H1 (cell line): Measurements from ENCODE around the gene ASIC1. TPM values are rescaled to one million over a fixed set of nuclear protein-coding genes. Genes with fewer than 3 reads are reported as not detected.

Experiments
- CTCF ChIA-PET: fragments of 300-600 bp; sonication (Branson Sonifier 250); formaldehyde crosslinking; loops from one replicate; lab custom pipeline; 2021; ENCODE audit not compliant: partially characterized antibody; lab: Charles Lee
- POLR2A ChIA-PET: fragments of 300-600 bp; sonication (Branson Sonifier 250); formaldehyde crosslinking; loops from one replicate; lab custom pipeline; 2021; ENCODE audit warnings: inconsistent platforms; ENCODE audit not compliant: partially characterized antibody; lab: Charles Lee
- DNase-seq, 2 experiments: peaks; one replicate each; pipeline versions ENCODE4 v3.0.0 to v3.0.0-alpha.2; 2010 to 2022; ENCODE audit warnings: low spot score in 2 of 2, low read depth in 1 of 2, mixed read lengths in 1 of 2
- FAIRE-seq: peaks from 2 replicates; lab custom pipeline; 2011; peaks lifted over from hg19 to GRCh38; lab: Jason Lieb, UNC
- H2AFZ ChIP-seq: 2 replicates; pipeline ENCODE4 v1.8.1; 2012; ENCODE audit warnings: low read length, inconsistent platforms
- H2AK5ac ChIP-seq: 2 replicates; pipeline ENCODE4 v1.6.1; 2013; ENCODE audit warnings: low read depth, low read length
- H2BK120ac ChIP-seq: replicated peaks from 2 replicates; pipeline ENCODE3; 2013; ENCODE audit warnings: low read depth, low read length, inconsistent platforms
- H2BK12ac ChIP-seq: 2 replicates; pipeline ENCODE4 v1.6.1; 2013; ENCODE audit warnings: low read depth, low read length
- H2BK15ac ChIP-seq: 2 replicates; pipeline ENCODE4 v1.6.1; 2013; ENCODE audit warnings: low read length
- H2BK20ac ChIP-seq: 2 replicates; pipeline ENCODE4 v1.6.1; 2013; ENCODE audit warnings: low read length
- H2BK5ac ChIP-seq: 2 replicates; pipeline ENCODE4 v1.6.1; 2013; ENCODE audit warnings: low read depth, low read length
- H3K14ac ChIP-seq: 2 replicates; pipeline ENCODE4 v1.6.1; 2013; ENCODE audit warnings: inconsistent platforms; ENCODE audit not compliant: insufficient read length
- H3K18ac ChIP-seq: 2 replicates; pipeline ENCODE4 v1.6.1; 2013; ENCODE audit warnings: low read length; ENCODE audit errors: extremely low read depth
- H3K23ac ChIP-seq: 2 replicates; pipeline ENCODE4 v1.6.1; 2013; ENCODE audit warnings: inconsistent platforms; ENCODE audit not compliant: insufficient read length
- H3K23me2 ChIP-seq: 2 replicates; pipeline ENCODE4 v1.6.1; 2013; ENCODE audit warnings: low read depth, low read length
- H3K27ac ChIP-seq: 2 replicates; pipeline ENCODE4 v1.6.1; 2011; ENCODE audit warnings: low read depth, low read length, inconsistent platforms
- H3K27me3 ChIP-seq, 4 experiments: replicated peaks in 1 of 4; 1 replicate in 1 of 4; 2 replicates in 3 of 4; pipeline versions ENCODE4 v1.6.1 to v1.8.1; 2011 to 2013; ENCODE audit warnings: low read length in 3 of 4, mild to moderate bottlenecking in 3 of 4, inconsistent platforms in 2 of 4, mixed read lengths in 2 of 4, moderate library complexity in 1 of 4; ENCODE audit not compliant: control insufficient read depth in 3 of 4, insufficient read depth in 3 of 4; ENCODE audit errors: extremely low read depth in 1 of 4
- H3K36me3 ChIP-seq, 4 experiments: 2 replicates each; pipeline versions ENCODE4 v1.6.1 to v1.8.1; 2011 to 2013; ENCODE audit warnings: mild to moderate bottlenecking in 4 of 4, low read length in 3 of 4, moderate library complexity in 2 of 4, control low read depth in 1 of 4, inconsistent platforms in 1 of 4; ENCODE audit not compliant: insufficient read depth in 4 of 4, control insufficient read depth in 2 of 4
- H3K4ac ChIP-seq: replicated peaks from 2 replicates; pipeline ENCODE3; 2013; ENCODE audit warnings: low read length, low read depth, mixed read lengths, inconsistent platforms; ENCODE audit not compliant: insufficient read length
- H3K4me1 ChIP-seq, 4 experiments: replicated peaks in 1 of 4; 1 replicate in 1 of 4; 2 replicates in 3 of 4; pipeline versions ENCODE4 v1.6.1 to v1.8.1; 2011 to 2013; ENCODE audit warnings: low read length in 3 of 4, inconsistent platforms in 2 of 4, mixed read lengths in 1 of 4; ENCODE audit not compliant: insufficient read depth in 4 of 4, control insufficient read depth in 3 of 4
- H3K4me2 ChIP-seq, 2 experiments: 2 replicates each; pipeline versions ENCODE4 v1.6.1 to v1.8.1; 2011 to 2013; ENCODE audit warnings: low read depth in 2 of 2, low read length in 2 of 2, control low read depth in 1 of 2, inconsistent platforms in 1 of 2, mild to moderate bottlenecking in 1 of 2; ENCODE audit not compliant: insufficient read depth in 1 of 2
- H3K4me3 ChIP-seq, 4 experiments: fragments of 200-600, 300-600 bp in 1 of 4; sonication (generic), shearing (Covaris generic), sonication (Bioruptor Twin) in 1 of 4; 2 replicates each; pipeline versions ENCODE4 v1.5.1 to v1.8.1; 2011 to 2016; ENCODE audit warnings: low read length in 4 of 4, low read depth in 3 of 4, control low read depth in 2 of 4, inconsistent platforms in 2 of 4, mild to moderate bottlenecking in 2 of 4, mixed read lengths in 1 of 4, moderate library complexity in 1 of 4; ENCODE audit not compliant: insufficient read depth in 2 of 4; ENCODE audit errors: extremely low read depth in 1 of 4
- H3K56ac ChIP-seq: replicated peaks from 2 replicates; pipeline ENCODE3; 2013; ENCODE audit warnings: low read depth, mild to moderate bottlenecking, mixed read lengths, low read length, inconsistent platforms; ENCODE audit not compliant: insufficient read length
- H3K79me1 ChIP-seq: 2 replicates; pipeline ENCODE4 v1.6.1; 2013; ENCODE audit warnings: low read depth, low read length, control low read depth
- H3K79me2 ChIP-seq, 2 experiments: 2 replicates each; pipeline versions ENCODE4 v1.6.1 to v1.8.1; 2012 to 2013; ENCODE audit warnings: low read length in 2 of 2, mild to moderate bottlenecking in 2 of 2, inconsistent platforms in 1 of 2; ENCODE audit not compliant: insufficient read depth in 2 of 2, control insufficient read depth in 1 of 2
- H3K9ac ChIP-seq, 4 experiments: replicated peaks in 1 of 4; 1 replicate in 1 of 4; 2 replicates in 3 of 4; pipeline versions ENCODE4 v1.6.1 to v1.8.1; 2011 to 2013; ENCODE audit warnings: low read depth in 3 of 4, low read length in 3 of 4, control low read depth in 2 of 4, mild to moderate bottlenecking in 2 of 4, moderate library complexity in 2 of 4, inconsistent platforms in 1 of 4; ENCODE audit errors: extremely low read depth in 1 of 4
- H3K9me3 ChIP-seq, 2 experiments: 2 replicates each; pipeline versions ENCODE4 v1.6.1 to v1.8.1; 2012 to 2013; ENCODE audit warnings: mild to moderate bottlenecking in 2 of 2, moderate library complexity in 2 of 2, control low read depth in 1 of 2, inconsistent platforms in 1 of 2, low read depth in 1 of 2, low read length in 1 of 2, mixed read lengths in 1 of 2; ENCODE audit not compliant: insufficient read depth in 2 of 2
- H4K20me1 ChIP-seq, 2 experiments: replicated peaks in 1 of 2; 2 replicates each; pipeline versions ENCODE3 to v1.8.1; 2011 to 2013; ENCODE audit warnings: inconsistent platforms in 2 of 2, low read length in 2 of 2, mild to moderate bottlenecking in 1 of 2; ENCODE audit not compliant: insufficient read depth in 2 of 2, control insufficient read depth in 1 of 2
- H4K5ac ChIP-seq: 2 replicates; pipeline ENCODE4 v1.6.1; 2013; ENCODE audit warnings: low read length, low read depth, mixed read lengths, inconsistent platforms; ENCODE audit not compliant: insufficient read length
- H4K8ac ChIP-seq: 2 replicates; pipeline ENCODE4 v1.8.0; 2013; ENCODE audit warnings: mild to moderate bottlenecking, moderate library complexity, low read length, inconsistent platforms; ENCODE audit not compliant: insufficient read depth; ENCODE audit errors: extremely low read depth
- H4K91ac ChIP-seq: replicated peaks from 2 replicates; pipeline ENCODE3; 2013; ENCODE audit warnings: low read length, mixed read lengths, inconsistent platforms; ENCODE audit not compliant: insufficient read length
- CBX8 ChIP-seq: fragments of 300-800, 300-1000 bp; sonication (generic); IDR thresholded peaks from 2 replicates; pipeline ENCODE4 v1.7.1; 2016; ENCODE audit warnings: low read depth, low read length, borderline replicate concordance
- EGR1 ChIP-seq: IDR thresholded peaks from 2 replicates; pipeline ENCODE4 v1.6.1; 2011; ENCODE audit warnings: low read depth, low read length, borderline replicate concordance
- KDM4A ChIP-seq: IDR thresholded peaks from one replicate; pipeline ENCODE4 v1.7.1; 2012; ENCODE audit warnings: low read depth, mild to moderate bottlenecking, moderate library complexity, low read length, inconsistent platforms; ENCODE audit not compliant: severe bottlenecking
- RAD21 ChIP-seq, 2 experiments: IDR thresholded peaks in 1 of 2; conservative IDR thresholded peaks in 1 of 2; 2 replicates each; pipeline ENCODE4 v1.6.1; 2011; ENCODE audit warnings: low read depth in 2 of 2, low read length in 2 of 2, improper control_type of control experiment in 1 of 2, inconsistent platforms in 1 of 2, mild to moderate bottlenecking in 1 of 2, moderate library complexity in 1 of 2
- YY1 ChIP-seq: IDR thresholded peaks from 2 replicates; pipeline ENCODE4 v1.6.1; 2011; ENCODE audit warnings: low read depth, mild to moderate bottlenecking, low read length
- WGBS, 2 experiments: shearing (Covaris generic) in 1 of 2; methylation state at CpG; one replicate each; pipeline versions ENCODE4 v1.1.6 to v1.1.7; 2013 to 2015; ENCODE audit warnings: low lambda C conversion rate in 2 of 2, mixed read lengths in 2 of 2, inconsistent platforms in 1 of 2, low coverage in 1 of 2, missing lambda C conversion rate in 1 of 2; ENCODE audit not compliant: insufficient replicate concordance in 2 of 2, insufficient coverage in 1 of 2, insufficient read length in 1 of 2; ENCODE audit errors: extremely low coverage in 1 of 2, missing lambda C conversion rate in 1 of 2; 5-methylcytosine and 5-hydroxymethylcytosine counted together
- polyA plus RNA-seq, 7 experiments: library from polyadenylated mRNA; depleted of rRNA in 3 of 7; stranded (reverse) in 5 of 7; unstranded in 2 of 7; fragments of >200 nt in 5 of 7; fragments of 200-250 nt in 2 of 7; gene quantifications; 1 replicate in 5 of 7; 2 replicates in 1 of 7; 4 replicates in 1 of 7; pipeline versions ENCODE4 v1.2.1 to v1.2.3, GENCODE V29; 2011 to 2013; ENCODE audit warnings: missing spikeins in 2 of 7, mixed read lengths in 2 of 7
- total RNA-seq: library from RNA; stranded (reverse); fragmentation: NEBNext Ultra II Directional; extraction: Animal tissue kit (Norgen Biotek cat#: 25700); gene quantifications from 2 replicates; pipeline ENCODE4 v1.2.1, GENCODE V29; 2021
- TF ChIP-seq, protein P1 (sequence below): IDR thresholded peaks from 2 replicates; pipeline ENCODE4 v1.6.1; 2012; ENCODE audit warnings: inconsistent platforms
- TF ChIP-seq, protein P2 (sequence below), 3 experiments: IDR thresholded peaks; 1 replicate in 2 of 3; 2 replicates in 1 of 3; pipeline versions ENCODE4 v1.5.1 to v1.6.1; 2011; ENCODE audit warnings: low read length in 3 of 3, mild to moderate bottlenecking in 3 of 3, inconsistent platforms in 2 of 3, low read depth in 1 of 3, moderate library complexity in 1 of 3; ENCODE audit not compliant: insufficient read depth in 1 of 3; ENCODE audit errors: control extremely low read depth in 1 of 3

ASIC1 gene
- total and polyA plus RNA-seq, 2 of the 8 experiments (the other 6 are each of a cell fraction or from before 2014, with no cell fraction given) = 2.4 to 4.4 TPM

DNA sequence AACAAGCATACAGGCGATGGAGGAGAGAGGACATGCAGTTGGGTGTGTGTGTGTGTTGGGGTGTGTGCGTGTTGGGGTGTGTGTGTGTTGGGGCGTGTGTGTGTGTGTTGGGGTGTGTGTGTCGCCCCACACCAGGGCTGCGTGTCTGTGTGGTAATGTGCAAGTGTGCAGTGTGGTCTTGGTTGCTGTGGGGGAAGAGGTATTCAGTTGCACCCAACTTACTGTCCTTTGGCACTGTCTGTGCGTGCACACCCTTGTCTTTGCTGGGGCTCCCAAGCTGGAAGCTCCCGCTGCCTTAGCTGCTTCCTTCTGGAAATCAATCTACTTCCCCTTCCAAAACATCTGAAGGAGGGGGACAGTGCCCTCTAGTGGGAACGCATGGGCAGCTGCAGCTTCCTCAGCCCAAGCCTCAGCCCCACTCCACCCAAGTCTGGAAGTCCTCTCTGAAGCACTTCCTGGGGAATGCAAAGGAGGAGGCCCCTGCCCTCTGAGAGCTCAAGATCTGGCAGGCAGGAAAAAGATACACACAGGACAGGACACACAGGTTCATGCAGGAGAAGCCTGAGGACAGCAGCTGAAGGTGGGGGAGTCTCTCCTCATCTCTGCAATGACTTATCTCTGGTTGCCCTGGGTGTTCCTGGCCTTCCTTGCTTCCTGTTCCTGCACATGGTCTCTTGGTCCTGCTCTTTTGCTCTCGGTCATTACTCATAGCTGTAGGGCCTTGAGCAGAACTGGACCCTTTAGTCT is 13.1 kb downstream of the ASIC1 start:
- no peak overlapping the region for H4K5ac ChIP-seq
- H3K27me3 ChIP-seq = peaks cover 0 to 4% (median 0%) of the 10 kb centered on the region in 4 experiments; a peak in 3 of 7 replicates
- no peaks in the 10 kb centered on the region for H3K36me3 ChIP-seq
- peak overlapping the region; percentile 34; the same call in 1 of the 2 replicates for H2BK15ac ChIP-seq
- H4K20me1 ChIP-seq = no peaks in the 10 kb centered on the region
- H3K79me2 ChIP-seq = no peaks in the 10 kb centered on the region
- H2BK20ac ChIP-seq = 0 out of 2 replicates have a peak overlapping the region, but pooled peaks have one; percentile 9
- TF ChIP-seq, protein P1, sequence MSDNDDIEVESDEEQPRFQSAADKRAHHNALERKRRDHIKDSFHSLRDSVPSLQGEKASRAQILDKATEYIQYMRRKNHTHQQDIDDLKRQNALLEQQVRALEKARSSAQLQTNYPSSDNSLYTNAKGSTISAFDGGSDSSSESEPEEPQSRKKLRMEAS = peak; percentile 61
- TF ChIP-seq YY1 (no peak), CBX8 (no peak), KDM4A (peak; percentile 25), RAD21 (IDR thresholded peaks at IDR 0.05 in 1 of 2, conservative IDR thresholded peaks at IDR 0.05 in 1 of 2; ENCODE audit: low read depth in 2 of 2, low read length in 2 of 2) (peak; percentile 77 to 86), EGR1 (peak; percentile 60; the same call in 1 of the 2 replicates)
- TF ChIP-seq, protein P2, sequence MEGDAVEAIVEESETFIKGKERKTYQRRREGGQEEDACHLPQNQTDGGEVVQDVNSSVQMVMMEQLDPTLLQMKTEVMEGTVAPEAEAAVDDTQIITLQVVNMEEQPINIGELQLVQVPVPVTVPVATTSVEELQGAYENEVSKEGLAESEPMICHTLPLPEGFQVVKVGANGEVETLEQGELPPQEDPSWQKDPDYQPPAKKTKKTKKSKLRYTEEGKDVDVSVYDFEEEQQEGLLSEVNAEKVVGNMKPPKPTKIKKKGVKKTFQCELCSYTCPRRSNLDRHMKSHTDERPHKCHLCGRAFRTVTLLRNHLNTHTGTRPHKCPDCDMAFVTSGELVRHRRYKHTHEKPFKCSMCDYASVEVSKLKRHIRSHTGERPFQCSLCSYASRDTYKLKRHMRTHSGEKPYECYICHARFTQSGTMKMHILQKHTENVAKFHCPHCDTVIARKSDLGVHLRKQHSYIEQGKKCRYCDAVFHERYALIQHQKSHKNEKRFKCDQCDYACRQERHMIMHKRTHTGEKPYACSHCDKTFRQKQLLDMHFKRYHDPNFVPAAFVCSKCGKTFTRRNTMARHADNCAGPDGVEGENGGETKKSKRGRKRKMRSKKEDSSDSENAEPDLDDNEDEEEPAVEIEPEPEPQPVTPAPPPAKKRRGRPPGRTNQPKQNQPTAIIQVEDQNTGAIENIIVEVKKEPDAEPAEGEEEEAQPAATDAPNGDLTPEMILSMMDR (IDR thresholded peaks at IDR 0.05; ENCODE audit: control extremely low read depth in 1 of 3, insufficient read depth in 1 of 3, low read depth in 1 of 3, low read length in 3 of 3) = peak; percentile 84 to 98 (median 96)
- TF ChIP-seq, all 59 proteins: peak for 5
- H2BK5ac ChIP-seq = no peak overlapping the region
- POLR2A ChIA-PET = interaction anchor here (0.6 kb wide), 1 partner anchor 92 kb away, joined by 3 read pairs; no protein-coding TSS in a partner anchor
- H3K9me3 ChIP-seq = no peaks in the 10 kb centered on the region
- H3K56ac ChIP-seq = no peak overlapping the region
- peaks cover 0 to 6% (median 3%) of the 10 kb centered on the region in 4 experiments; a peak in 5 of 7 replicates for H3K4me1 ChIP-seq
- CTCF ChIA-PET = interaction anchor here (0.6 to 22.8 kb wide), 51 partner anchors 9 to 1259 kb away, joined by 3 to 420 read pairs (median 4); partner anchors contain the start of genes AQP6, ASIC1, BCDIN3D and COX14
- DNase-seq = peak in 1 of 2 experiments; percentile 90
- H3K23ac ChIP-seq = no peak overlapping the region
- H2BK12ac ChIP-seq = peak overlapping the region; percentile 45; the same call in 1 of the 2 replicates
- no peak overlapping the region for H4K8ac ChIP-seq
- H2AFZ ChIP-seq = peak overlapping the region; percentile 83; the same call in 1 of the 2 replicates
- H3K18ac ChIP-seq = no peak overlapping the region
- no peaks in the 10 kb centered on the region; the same call in 1 of the 2 replicates for H3K23me2 ChIP-seq
- WGBS, 2 experiments = 54% methylated on average over 9 of the region's 9 CpGs; no CpG with 5 or more reads in 1 of the 2 experiments
- H3K9ac ChIP-seq = no peak overlapping the region
- H3K4ac ChIP-seq = no peak overlapping the region
- no peak for FAIRE-seq
- H3K14ac ChIP-seq = no peak overlapping the region
- H2BK120ac ChIP-seq = peak overlapping the region; percentile 38
- no peaks in the 10 kb centered on the region for H3K79me1 ChIP-seq
- H3K27ac ChIP-seq = no peak overlapping the region
- no peak overlapping the region for H2AK5ac ChIP-seq
- H3K4me2 ChIP-seq = no peak overlapping the region
- no peak overlapping the region for H4K91ac ChIP-seq
- no peak overlapping the region for H3K4me3 ChIP-seq
